SKM-1 (cell line): ENCODE data around the gene POU5F2.

Experiments
- DNase-seq: peaks from one replicate; lab custom pipeline; 2025; ENCODE audit not compliant: unreplicated experiment; lab: John Stamatoyannopoulos, UW

Gene POU5F2, protein sequence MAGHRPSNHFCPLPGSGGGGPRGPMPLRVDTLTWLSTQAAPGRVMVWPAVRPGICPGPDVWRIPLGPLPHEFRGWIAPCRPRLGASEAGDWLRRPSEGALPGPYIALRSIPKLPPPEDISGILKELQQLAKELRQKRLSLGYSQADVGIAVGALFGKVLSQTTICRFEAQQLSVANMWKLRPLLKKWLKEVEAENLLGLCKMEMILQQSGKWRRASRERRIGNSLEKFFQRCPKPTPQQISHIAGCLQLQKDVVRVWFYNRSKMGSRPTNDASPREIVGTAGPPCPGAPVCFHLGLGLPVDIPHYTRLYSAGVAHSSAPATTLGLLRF

GRCh38 chr5:93741136-93741811, at the start of gene POU5F2:
Gene POU5F2, minus strand, starts transcription at chr5:93741600. Its CDS starts 37 bp downstream, at chr5:93741563.
- DNase-seq, result no peak

DNA sequence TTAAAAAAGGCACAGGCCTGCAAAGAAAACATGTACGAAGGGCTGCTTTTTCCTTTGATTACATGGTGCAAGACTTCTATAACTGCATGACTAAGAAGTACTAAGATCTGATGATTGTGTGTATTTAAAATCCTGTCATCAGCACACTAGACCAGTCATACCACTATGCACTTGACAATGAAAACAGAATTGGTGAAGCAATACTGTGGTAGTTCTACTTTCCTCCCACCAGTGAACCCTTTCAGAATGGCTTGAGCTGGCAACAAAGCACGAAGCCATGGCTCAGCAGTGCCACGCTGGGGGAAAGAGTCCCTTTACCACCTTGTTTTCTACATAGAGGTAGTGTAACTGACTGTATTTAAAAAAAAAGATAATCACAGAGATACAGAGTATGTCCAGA, 49.0 kb upstream of the POU5F2 start:
- no peak for DNase-seq

DNA sequence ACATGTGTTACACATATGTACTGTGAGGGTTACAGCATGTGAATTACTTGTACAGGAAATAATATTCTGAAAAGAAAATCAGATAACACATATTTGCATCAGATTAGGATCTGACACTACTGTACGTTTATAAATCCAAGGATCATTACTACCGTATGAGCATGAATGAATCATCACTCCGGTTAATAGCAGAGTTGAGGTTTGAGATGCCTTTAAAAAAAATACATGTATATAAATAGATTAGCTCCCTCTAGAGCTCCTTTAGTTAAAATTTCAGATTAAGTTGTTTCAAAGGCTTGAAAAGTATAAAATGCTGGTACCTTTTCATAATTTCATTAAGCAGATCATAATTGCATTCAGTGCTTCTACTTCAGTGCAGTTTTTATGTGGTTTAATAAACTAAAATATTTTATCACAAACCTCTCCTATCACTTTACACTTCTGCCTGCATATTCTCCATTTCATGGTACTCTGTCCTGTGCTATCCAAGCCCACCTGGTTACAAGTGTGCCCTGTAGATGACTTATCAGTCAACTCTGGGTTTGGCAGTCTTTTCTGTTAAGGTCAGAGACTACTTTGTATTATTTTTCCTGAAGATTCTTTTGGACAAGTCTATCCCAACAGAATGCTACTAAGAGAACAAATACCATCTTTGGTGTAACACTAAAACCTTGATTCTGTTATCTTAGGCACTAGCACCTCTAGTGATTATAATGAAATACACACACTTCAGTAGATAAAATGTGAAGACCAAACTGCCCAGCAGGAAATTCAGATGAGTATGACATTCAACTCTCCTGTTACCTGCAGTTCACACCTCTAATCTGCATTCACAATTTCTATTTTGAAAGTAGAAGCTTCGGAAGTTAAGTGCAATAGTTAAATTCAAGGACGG, 48.0 kb upstream of the POU5F2 start:
- no peak for DNase-seq

DNA sequence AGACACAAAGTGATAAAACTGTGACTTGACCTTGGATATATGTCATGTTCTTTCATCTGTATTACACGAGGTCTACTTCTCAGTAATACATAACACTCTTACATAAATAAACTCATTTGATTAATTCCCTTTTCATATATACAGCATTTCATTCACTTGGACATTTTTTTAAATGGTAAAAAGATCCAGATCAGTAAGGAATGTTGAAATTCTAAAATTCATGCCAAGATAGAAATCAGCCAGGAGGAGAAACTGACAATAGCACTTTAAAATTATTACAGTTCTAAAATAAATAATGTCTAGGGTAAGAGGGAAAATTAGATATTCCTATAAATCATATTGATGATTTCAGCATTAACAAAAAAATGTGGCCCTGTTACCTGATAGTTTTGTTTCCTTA, 46.2 kb upstream of the POU5F2 start:
- no peak for DNase-seq

- DNase-seq, result no peak
These were observed 44.1 kb upstream of the POU5F2 start for GRCh38 chr5:93785475-93785874.

- DNase-seq, result no peak
These were observed 41.6 kb upstream of the POU5F2 start for GRCh38 chr5:93782978-93783377.

DNA sequence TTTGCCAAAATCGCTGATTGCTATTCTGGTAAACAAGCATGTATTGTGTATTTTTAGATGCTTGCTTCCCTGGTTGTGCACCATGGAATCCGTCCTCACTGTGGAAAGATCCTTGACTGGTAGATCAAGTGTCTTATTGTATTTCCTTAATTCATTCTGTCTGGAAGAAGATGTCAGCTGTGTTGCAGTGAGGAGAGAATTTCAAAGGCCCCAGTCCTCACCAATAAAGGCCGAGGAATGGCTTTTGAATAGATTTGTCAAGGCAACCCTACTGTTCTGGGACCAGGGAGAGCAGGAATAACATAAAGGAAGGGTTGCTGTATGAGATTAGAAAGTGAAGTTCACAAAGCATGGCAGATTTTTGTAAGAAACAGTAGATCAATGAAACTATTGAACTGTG, 36.2 kb upstream of the POU5F2 start:
- DNase-seq, result no peak

- no peak for DNase-seq
These were observed 15.0 kb upstream of the POU5F2 start for GRCh38 chr5:93756372-93756771.

DNA sequence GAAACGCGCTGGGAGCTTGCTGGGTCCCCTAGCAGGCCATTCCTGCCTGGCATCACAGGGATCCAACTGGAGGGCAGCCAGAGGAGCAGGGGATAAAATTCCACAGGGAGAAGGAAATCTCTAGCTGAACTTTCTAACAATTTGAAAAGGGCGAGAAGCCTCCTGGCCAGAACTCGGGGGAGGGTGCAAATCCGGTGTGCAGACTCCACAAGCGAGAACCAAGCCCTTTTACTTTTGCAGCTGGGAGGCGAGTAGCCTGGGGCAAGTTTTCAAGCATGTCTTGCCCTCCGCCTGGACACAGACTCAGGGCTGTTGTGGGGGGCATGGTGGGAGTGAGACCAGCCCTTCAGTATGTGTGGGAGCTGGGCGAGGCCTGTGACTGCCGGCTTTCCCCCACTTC, 14.3 kb upstream of the POU5F2 start:
- DNase-seq, result no peak

DNA sequence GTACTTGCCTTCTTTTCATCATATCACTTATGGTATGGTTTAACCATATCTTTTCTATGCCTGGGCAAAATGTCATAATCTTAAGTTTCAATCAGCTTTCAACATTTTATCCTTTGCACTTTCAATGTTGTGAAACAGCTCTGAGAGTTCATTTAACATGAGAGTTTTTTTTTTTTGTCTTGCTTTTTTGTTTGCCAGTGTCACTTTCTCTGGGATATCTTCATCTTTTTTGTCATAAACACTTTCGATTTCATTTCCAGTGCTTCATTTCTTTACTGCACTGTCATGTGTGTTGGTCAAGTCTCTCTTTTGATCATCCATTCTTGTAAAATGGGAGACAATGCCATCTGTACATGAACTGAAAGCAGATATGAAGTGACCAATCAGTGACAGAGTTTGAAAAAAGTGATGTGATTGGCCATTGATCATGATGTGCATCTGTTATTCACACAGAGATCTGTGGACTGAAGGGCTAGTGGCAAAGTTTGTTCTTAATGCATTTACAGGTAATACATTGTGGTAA, 7.5 kb upstream of the POU5F2 start:
- no peak for DNase-seq

GRCh38 chr5:93746406-93747056, 5.1 kb upstream of the POU5F2 start:
- DNase-seq, result no peak

GRCh38 chr5:93736284-93736683, 5.1 kb downstream of the POU5F2 start:
- no peak for DNase-seq

DNA sequence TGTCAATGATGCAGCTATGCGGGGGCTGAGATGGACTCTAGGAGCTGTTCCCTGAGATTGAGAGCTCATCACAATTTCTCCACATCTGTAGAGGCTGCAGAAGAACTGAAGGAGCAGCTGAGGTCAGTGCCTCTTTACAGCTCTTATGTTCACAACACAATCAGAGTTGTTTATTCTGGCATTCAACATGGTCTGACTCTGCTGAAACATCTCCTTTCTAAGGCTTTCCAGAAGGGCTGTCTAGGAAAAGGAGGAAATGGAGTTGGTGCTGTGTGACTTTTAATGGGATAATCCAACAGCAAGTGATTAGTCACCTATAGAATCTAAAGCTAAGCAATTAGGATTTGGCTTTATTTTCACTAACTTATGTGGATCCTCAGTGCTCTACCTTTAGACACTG, 6.0 kb downstream of the POU5F2 start:
- DNase-seq, result no peak

- no peak for DNase-seq
These were observed 9.4 kb downstream of the POU5F2 start for GRCh38 chr5:93731987-93732386.

- no peak for DNase-seq
These were observed 14.8 kb downstream of the POU5F2 start for GRCh38 chr5:93726595-93726994.

GRCh38 chr5:93724791-93725190, 16.6 kb downstream of the POU5F2 start:
- no peak for DNase-seq

- no peak for DNase-seq
These were observed 17.7 kb downstream of the POU5F2 start for GRCh38 chr5:93723681-93724080.

GRCh38 chr5:93723005-93723404, 18.4 kb downstream of the POU5F2 start:
- DNase-seq, result no peak

GRCh38 chr5:93722588-93722987, 18.8 kb downstream of the POU5F2 start:
- DNase-seq, result no peak

- DNase-seq, result no peak
These were observed 19.9 kb downstream of the POU5F2 start for GRCh38 chr5:93721511-93721910.

DNA sequence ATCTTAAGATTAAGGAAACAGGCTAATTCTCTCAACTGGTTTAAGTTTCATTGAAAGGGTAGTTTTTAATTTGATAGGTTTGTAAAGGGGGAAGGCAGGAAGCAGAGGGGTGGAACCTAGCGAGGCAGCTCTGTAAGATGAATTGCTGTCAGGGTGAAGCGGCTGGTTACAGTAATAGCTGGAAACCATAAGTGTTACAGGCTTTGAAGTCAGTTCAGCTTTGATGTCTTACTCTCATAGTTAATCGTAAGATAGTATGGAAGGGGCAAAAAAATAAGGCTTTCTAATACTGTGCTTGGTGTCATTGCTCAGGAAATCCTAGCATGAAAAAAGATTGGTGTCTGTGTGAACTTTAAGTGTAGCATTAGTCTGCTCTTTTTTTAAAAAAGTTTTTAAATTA, 20.3 kb downstream of the POU5F2 start:
- DNase-seq, result no peak
